Fibroblast of skin of right quadriceps (primary cell): ENCODE results near the gene METTL16.
"Not testable (repeated sequence)": the region's sequence is repeated elsewhere in the genome, so short reads cannot be mapped to it uniquely, and the experiment has no call there.

Experiments used
- DNase-seq: peaks from one replicate; pipeline ENCODE4 v3.0.0-alpha.2; 2013

METTL16 gene

GRCh38 chr17:2447479-2447878 lies 64.2 kb downstream of the METTL16 start:
- DNase-seq: not testable (repeated sequence)

- no peak for DNase-seq
Observed at GRCh38 chr17:2445638-2446037, 66.0 kb downstream of the METTL16 start.

- DNase-seq: no peak
Observed at GRCh38 chr17:2444382-2444781, 67.3 kb downstream of the METTL16 start.

- DNase-seq: no peak
Observed at GRCh38 chr17:2442166-2442565, 69.5 kb downstream of the METTL16 start.

DNA sequence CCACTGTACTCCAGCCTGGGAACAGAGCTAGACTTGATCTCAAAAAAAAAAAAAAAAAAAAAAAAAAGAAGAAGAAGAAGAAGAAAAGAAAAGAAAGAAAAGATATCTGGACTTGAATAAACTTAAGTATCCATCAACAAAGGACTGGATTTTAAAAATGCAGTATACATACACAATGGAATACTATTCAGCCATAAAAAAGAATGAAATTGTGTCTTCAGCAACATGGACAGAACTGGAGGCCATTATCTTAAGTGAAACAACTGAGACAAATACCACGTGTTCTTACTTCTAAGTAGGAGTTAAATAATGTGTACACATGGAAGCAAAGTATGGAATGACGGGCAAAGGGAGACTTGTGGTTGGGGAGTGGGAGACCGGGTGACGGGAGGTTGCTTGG lies 70.8 kb downstream of the METTL16 start:
- DNase-seq: no peak

DNA sequence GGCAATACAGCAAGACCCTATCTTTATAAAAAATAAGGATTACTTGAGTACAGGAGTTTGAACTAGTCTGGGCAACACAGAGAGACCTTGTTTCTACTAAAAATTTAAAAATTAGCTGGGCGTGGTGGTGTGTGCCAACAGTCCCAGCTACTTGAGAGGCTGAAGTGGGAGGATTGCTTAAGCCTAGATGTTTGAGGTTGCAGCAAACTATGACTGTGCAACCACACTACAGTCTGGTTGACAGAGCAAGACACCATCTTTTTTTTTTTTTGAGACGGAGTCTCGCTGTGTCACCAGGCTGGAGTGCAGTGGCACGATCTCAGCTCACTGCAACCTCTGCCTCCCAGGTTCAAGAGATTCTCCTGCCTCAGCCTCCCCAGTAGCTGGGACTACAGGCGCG lies 71.7 kb downstream of the METTL16 start:
- DNase-seq: peak; percentile 40

- peak; percentile 51 for DNase-seq
Observed at GRCh38 chr17:2438823-2439222, 72.9 kb downstream of the METTL16 start.

DNA sequence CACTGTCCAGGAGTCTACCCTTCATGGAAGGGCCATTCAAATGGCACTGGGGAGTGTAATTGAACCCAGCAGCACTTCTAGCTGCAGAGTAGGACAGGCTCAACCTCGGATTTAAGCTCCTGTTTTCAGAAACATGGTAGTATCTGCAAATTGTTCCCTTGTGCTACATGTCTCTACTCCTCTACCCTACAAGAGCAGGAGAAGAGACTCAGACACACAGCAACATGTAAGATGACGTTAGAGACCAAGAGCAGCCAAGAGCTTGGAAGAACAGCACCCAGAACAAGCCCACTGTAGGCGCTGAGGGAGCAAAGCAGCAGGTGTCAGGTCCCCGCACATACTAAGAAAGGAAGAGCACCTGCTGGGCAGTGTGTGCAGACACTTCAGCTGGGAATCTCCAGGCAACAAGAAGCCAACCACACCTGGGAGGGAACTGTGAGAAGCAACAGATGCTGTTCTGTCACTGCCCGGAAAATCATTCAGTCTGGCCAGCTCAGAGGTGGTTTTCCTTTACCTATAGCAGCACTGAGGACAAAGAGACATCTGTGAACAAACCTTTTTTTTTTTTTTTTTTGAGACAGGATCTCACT lies 75.3 kb downstream of the METTL16 start:
- DNase-seq: no peak

GRCh38 chr17:2435862-2436261 lies 75.8 kb downstream of the METTL16 start:
- DNase-seq: no peak

DNA sequence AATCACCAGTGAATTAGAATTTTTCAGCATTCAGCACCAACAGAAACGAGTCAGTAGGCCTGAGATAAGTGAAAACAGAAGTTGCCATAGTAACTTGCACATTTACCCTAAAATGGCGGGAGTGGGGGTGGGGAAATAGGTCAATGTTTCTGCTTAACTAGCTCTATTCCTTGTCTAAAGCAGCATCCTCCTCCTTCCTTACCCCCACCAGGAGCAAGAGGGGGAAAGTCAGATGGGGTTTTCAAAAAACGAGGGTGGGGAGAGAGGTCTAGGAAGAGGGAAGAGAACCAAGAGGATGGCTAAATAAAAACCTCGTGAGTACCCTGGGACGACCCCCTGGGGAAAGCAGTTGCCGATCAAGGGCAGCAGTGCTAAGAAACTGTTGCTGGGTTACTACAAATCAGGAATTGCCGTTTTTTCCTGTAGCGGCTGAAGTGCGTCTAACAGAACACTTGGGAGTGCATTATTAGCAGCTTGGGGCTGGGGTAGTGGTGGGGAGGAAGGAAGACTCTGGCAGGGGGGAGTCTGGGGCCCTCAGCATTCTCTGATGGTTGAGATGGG lies 76.4 kb downstream of the METTL16 start:
- DNase-seq: peak; percentile 41

GRCh38 chr17:2433696-2434095 lies 78.0 kb downstream of the METTL16 start:
- peak; percentile 37 for DNase-seq

DNA sequence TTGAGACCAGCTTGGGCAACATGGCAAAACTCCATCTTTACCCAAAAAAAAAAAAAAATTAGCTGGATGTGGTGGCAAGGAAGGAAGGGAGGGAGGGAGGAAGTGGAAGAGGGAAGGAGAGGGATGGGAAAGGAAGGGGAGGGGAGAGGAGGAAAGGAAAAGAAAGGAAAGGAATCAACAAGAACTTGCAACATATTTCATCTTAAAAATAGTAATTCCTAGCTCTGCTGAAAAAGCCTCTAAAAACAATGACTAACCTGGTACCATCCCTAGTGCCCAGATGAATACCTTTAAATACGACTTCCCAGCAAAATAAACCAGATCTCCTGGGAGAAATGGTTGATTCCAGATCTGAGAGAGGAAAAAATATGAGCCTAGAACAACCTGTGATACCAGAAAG lies 83.8 kb downstream of the METTL16 start:
- no peak for DNase-seq

DNA sequence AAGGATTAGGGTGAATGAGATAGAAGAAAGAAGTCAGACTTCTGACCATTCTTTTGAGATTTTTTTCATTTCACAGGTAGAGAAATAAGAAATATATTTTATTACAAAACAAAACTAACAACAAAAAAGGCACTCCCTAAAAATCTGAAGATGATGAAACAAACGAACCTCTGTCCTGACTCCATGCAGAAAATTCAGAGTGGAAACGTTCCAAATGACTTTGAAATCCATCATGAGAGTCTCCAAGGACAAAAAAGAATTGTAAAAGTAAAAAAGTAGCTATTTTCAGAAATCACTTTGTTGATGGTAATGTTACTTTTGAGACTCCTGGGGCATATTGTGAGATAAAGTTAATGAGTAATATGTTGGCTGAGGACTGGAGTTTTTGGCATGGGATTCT lies 84.5 kb downstream of the METTL16 start:
- no peak for DNase-seq

- DNase-seq: no peak
Observed at GRCh38 chr17:2423271-2423670, 88.4 kb downstream of the METTL16 start.

GRCh38 chr17:2421315-2422147 lies 90.2 kb downstream of the METTL16 start:
- DNase-seq: no peak

DNA sequence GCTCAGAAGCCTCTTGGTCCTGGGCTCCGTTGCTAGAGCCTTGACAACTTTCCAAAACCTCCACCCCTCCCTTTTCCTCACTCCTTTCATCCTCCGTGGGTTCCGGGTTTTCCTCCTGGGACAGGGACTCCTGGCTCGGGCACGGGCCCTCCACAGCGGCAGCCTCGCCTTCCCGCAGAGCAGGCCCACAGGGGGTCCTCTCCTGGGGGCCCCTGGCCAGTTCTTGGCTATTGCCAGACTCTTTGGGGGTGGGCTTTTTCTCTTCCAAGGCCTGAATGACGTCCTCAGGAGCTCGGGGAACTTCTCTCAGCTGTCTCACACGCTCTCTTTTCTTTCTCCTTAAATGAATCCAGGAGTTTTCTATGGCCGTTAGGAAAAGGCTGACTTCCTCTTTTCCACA lies 91.5 kb downstream of the METTL16 start:
- no peak for DNase-seq

DNA sequence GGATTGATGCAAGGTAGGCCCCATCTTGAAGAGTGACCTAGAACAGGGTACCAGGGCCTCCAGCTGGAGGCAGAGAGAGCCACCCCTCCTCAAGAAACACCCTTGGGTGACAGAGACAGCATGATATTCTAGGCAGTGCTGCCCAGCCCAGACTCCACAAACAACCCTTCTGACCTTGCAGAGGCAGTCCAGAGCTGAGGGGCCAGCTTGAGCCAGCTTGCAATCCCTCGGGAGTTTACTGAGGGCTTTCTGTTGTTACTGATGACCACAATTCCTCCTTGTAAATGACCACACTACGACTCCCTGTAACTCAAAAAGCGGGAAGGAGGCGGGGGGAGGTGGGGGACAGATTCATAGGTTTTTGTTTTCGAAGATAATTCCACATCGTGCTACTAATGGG lies 92.2 kb downstream of the METTL16 start:
- DNase-seq: no peak

DNA sequence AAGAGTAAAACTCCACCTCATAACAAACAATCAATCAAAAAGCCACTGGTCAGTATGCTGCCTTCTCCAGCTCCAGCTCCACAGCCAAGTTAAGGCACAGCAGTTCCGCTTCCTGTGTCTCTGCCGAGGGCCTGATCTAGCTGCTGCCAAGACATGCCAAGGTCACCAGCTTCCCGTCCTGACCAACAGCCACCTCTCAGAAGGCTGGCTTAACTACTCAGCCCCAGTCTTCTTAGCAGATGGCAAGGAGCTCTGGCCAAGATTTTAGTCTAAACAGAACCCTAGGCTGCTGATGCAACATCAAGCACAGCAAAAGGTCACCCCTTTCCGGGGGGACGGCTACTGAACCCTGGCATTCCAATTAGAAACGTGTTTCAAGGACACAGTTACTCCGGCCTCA lies 93.1 kb downstream of the METTL16 start:
- DNase-seq: no peak

GRCh38 chr17:2416010-2416734 lies 95.5 kb downstream of the METTL16 start:
- peak; percentile 80 for DNase-seq

- DNase-seq: no peak
Observed at GRCh38 chr17:2415081-2415480, 96.6 kb downstream of the METTL16 start.

- DNase-seq: no peak
Observed at GRCh38 chr17:2414446-2415064, 97.1 kb downstream of the METTL16 start.

- no peak for DNase-seq
Observed at GRCh38 chr17:2412561-2413021, 99.1 kb downstream of the METTL16 start.

DNA sequence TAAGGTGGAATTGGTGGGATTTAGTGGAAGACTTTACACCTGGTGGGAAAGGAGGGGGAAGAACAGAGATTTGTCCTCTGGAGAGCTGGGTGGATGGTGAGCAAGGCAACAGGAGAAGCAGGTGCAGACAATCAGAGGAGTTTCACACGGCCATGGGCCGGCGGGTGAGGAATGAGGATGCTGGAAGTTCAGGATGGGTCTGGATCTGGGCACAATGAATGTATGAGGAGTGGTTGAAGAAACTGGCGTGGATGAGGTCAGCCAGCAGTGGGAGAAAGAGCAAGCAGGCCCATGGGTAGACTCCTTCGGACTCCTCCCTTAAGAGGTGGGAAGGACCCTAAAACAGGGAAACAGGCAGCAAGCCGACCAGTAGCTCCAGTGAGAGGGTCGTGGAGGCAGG lies 100.7 kb downstream of the METTL16 start:
- DNase-seq: no peak
